GM18526 (cell line): Measurements from ENCODE around the gene GSTT2B.
A peak's percentile ranks its signal among the peaks of the same experiment; 100 is the strongest.
"Not testable (repeated sequence)": the region's sequence is repeated elsewhere in the genome, so short reads cannot be mapped to it uniquely, and the experiment has no call there.

Experiments used
- POLR2A ChIP-seq: IDR thresholded peaks from 3 replicates; pipeline ENCODE4 v1.6.1; 2011; ENCODE audit not compliant: insufficient read length; ENCODE audit errors: extremely low read depth

GSTT2B gene

DNA sequence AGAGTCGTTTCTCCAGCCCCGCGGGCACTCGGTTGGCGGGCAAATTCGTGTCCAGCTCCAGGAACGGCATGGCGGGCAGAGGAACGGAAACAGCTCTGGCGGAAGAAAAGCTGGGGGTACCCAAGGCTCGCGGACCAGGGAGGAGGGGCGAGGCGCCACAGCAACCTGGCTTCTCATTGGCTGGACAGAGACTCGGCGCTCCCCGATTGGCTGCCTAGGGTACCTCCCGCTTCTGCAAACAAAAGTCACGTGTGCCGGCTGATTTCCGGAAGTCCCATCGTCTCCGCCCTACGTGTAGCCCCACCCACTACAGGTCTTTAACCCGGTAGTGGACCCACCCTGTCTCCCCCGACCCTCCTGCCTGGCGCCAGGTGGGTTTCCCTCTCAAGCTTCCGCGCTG lies 13.3 kb upstream of the GSTT2B start, which contains the start of gene DDT:
TSS of gene DDT (minus strand) at position 97 of the 400 bp plus-strand sequence. CDS start at position 70, 27 bp downstream.
- TF ChIP-seq POLR2A, result not testable (repeated sequence)

- TF ChIP-seq POLR2A, result no peak
Observed at GRCh38 chr22:23970816-23971486, 10.0 kb upstream of the GSTT2B start.

DNA sequence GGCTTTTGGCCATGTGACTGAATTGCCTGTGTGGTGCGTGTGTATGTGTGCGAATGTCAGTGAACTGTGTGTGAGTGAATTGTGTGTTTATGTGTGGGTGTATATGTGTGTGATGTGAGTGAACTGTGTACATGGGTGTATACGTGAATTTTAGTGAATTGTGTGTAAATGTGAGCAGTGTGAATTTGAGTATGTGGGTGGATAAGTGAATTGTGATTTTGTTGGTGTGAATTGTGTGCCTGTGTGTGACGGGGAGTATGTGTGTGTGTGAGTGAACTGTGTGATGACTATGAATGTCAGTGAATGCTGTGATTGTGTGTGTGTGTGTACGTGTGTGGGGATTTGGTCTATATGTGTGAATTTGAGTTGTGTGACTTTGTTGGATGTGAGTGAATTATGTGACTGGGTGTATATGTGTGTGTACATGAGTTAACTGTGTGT lies 9.2 kb upstream of the GSTT2B start:
- no peak for TF ChIP-seq POLR2A

DNA sequence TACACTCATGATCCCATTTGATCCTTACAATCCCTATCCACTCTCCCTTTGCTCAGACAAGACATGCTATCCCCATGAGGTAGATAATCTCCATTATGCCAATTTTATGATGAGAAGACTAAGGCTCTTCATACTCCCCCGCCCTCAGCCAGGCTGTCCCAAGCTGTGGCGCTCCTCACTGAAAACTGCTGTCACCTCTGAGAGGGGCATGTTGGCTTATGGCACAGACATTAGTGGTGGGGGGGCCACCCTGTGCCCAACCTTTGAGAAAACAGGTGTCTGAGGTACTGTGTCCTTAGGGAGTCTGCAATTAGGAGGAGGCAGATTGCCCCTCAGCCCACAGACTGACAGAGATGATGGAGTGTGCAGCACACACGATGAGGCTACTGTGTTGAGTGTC lies 8.1 kb upstream of the GSTT2B start:
- no peak for TF ChIP-seq POLR2A

DNA sequence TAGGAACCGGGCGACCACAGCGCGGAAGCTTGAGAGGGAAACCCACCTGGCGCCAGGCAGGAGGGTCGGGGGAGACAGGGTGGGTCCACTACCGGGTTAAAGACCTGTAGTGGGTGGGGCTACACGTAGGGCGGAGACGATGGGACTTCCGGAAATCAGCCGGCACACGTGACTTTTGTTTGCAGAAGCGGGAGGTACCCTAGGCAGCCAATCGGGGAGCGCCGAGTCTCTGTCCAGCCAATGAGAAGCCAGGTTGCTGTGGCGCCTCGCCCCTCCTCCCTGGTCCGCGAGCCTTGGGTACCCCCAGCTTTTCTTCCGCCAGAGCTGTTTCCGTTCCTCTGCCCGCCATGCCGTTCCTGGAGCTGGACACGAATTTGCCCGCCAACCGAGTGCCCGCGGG lies 5.6 kb upstream of the GSTT2B start, which contains the start of gene DDTL:
TSS of gene DDTL (plus strand) at position 321 of the 400 bp plus-strand sequence. CDS start at position 348, 27 bp downstream.
- not testable (repeated sequence) for TF ChIP-seq POLR2A

DNA sequence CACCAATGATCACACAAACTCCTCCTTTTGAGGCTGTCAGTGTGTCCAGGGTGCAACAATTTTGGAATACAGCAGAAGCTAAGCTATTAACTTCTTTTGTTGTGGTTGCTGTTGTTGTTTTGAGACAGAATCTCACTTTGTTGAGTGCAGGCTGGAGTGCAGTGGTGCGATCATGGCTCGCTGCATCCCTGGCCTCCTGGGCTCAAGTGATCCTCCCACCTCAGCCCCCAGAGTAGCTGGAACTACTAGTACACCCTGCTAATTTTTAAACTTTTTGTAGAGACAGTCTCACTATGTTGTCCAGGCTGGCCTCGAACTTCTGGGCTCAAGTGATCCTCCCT lies 22.0 kb downstream of the GSTT2B start:
- TF ChIP-seq POLR2A, result no peak

- TF ChIP-seq POLR2A, result no peak
Observed at GRCh38 chr22:23938328-23939016, 22.5 kb downstream of the GSTT2B start.

DNA sequence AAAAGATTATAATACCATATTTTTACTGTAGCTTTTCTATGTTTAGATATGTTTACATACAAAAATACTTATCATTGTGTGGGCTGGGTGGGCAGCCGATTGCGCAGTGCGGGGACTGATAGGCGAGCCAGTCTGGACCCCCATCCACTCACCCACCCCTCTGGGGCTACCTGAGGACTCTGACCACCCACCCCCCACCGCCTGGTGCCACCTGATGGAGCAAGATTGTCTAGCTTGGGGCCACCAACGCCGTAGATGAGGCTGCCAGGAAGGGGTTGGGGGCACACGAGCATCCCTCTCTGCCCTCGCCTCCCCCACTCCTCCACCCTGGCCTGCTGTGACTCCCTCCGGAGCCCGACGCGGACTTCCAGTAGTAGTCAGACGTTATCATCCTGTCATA lies 34.4 kb downstream of the GSTT2B start:
- TF ChIP-seq POLR2A, result no peak

DNA sequence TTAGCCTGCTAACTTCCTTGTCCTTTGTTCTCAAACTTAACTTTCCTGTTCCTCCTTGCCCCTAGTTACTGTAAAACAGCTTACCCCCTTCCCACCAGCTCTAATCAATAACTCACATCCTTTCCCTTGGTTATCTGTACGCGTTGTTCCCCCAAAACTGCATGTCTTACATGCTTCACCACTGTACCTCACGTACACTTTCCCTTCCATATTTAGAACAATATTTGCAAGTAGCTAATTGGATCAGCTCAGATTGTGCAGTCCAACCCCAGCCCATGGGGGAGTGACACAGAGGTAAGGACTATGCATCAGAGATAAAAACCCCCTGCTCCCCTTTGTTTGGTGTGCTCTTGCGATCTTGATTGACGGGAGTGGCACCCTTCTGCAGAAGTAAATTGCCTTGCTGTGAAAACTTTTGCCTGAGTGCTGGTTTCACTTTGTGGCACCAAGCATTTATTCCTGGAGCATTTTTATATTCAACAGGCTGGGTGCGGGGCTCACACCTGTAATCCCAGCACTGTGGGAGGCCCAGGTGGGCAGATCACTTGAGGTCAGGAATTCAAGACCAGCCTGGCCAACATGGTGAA lies 35.9 kb downstream of the GSTT2B start:
- TF ChIP-seq POLR2A, result no peak

- no peak for TF ChIP-seq POLR2A
Observed at GRCh38 chr22:23922921-23923320, 38.1 kb downstream of the GSTT2B start.

DNA sequence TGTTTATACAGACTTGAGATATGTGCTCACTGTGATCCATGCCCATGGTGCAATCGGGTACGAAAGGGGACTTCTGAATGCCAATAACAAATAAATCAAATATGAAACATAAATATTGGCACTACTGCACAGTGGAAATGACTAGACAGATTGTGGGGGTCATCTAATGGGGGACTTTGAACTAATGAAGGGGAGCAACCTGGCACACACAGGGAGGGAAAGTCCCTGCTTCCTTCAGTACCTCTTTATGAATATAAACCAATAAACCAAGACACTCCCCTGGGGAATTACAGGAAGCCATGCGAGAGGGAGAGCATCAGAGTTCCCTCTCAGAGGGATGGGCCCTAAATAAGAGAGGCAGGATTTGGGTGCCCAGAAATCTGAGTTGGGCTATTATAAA lies 45.7 kb downstream of the GSTT2B start:
- no peak for TF ChIP-seq POLR2A

- peak; percentile 96 for TF ChIP-seq POLR2A
Observed at GRCh38 chr22:23913661-23914353, 47.2 kb downstream of the GSTT2B start.

DNA sequence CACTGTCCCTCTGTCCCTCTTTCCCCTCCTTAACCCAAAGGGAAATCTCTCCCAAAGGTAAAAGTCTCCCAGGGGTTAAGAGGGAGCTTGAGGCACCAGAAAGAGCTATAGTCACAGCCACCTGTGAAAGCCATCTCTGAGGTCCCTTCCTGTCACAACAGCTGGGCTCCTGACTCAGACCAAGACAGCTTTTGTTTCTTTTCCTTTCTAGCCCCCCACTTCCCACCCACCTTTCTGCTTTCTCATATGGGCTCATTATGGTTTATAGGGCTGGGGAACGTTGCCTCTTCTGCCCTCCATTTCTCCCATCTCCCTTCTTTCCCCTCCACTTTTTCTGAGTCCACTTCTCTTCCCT lies 47.7 kb downstream of the GSTT2B start:
- TF ChIP-seq POLR2A, result no peak

- no peak for TF ChIP-seq POLR2A
Observed at GRCh38 chr22:23912293-23912903, 48.6 kb downstream of the GSTT2B start.

DNA sequence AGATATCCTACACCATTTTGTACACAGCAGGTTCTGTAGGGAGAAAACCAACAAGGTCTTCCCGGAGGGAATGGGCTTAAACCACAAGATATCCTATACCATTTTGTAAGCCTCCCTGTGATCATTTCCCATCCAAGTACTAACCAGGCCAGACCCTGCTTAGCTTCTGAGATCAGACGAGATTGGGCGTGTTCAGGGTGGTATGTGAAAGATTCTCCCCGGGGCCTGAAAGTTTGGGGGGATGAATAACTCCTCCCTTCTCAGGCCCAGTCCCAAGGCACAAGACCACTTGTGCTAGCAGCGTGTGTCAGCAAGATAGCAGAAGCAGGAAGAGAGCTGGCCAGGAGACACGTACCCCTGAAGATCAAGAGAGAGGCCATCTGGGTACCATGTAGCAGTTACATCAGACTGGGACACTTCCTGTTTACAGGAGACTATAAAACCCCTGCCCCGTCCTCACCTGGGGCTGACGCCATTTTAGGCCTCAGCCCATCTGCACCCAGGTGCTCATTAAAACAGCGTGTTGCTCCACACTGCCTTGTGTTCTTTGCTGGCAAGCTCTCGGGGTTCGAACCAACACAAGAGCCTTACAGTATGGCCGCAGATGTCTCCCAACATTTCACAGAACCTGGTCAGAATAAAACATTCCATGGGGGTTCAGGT lies 49.5 kb downstream of the GSTT2B start:
- TF ChIP-seq POLR2A, result no peak
